Neural progenitor cell (in vitro differentiated cells): ENCODE data around the gene PCDHB8.
"Not testable (repeated sequence)": the region's sequence is repeated elsewhere in the genome, so short reads cannot be mapped to it uniquely, and the experiment has no call there.

Experiments used
- CTCF ChIP-seq: fragments of 200-600 bp; sonication (generic); IDR thresholded peaks from 2 replicates; pipeline ENCODE4 v1.5.1; 2017; ENCODE audit warnings: antibody characterized with exemption, mild to moderate bottlenecking
- EZH2 ChIP-seq: fragments of 200-600 bp; sonication (generic); IDR thresholded peaks from 2 replicates; pipeline ENCODE4 v1.6.1; 2017; ENCODE audit warnings: antibody characterized with exemption, mild to moderate bottlenecking, moderate library complexity
- EZH2phosphoT487 ChIP-seq: fragments of 200-600 bp; sonication (generic); IDR thresholded peaks from 2 replicates; pipeline ENCODE4 v1.6.1; 2017; ENCODE audit warnings: antibody characterized with exemption

- not testable (repeated sequence) for TF ChIP-seq CTCF, EZH2phosphoT487, EZH2
Observed at GRCh38 chr5:141188682-141189081, 11.1 kb downstream of the PCDHB8 start.
